T47D (cell line): Measurements from ENCODE around the gene ZNF490.
"Not testable (repeated sequence)": the region's sequence is repeated elsewhere in the genome, so short reads cannot be mapped to it uniquely, and the experiment has no call there.

ENCODE experiments used
- DNase-seq, 2 experiments: peaks; one replicate each; pipeline versions ENCODE4 v3.0.0 to v3.0.0-alpha.2; 2011 to 2012; ENCODE audit warnings: low read depth in 1 of 2, low spot score in 1 of 2
- JUND ChIP-seq: IDR thresholded peaks from 2 replicates; pipeline ENCODE4 v1.6.1; 2012; ENCODE audit warnings: low read depth
- in situ Hi-C: cut with HindIII; loops from 2 replicates; pipeline ENCODE4 v1.10.0; 2016; ENCODE audit warnings: low sequenced_read_pairs, low pct_unique_long_range_greater_than_20kb

ZNF490 gene

DNA sequence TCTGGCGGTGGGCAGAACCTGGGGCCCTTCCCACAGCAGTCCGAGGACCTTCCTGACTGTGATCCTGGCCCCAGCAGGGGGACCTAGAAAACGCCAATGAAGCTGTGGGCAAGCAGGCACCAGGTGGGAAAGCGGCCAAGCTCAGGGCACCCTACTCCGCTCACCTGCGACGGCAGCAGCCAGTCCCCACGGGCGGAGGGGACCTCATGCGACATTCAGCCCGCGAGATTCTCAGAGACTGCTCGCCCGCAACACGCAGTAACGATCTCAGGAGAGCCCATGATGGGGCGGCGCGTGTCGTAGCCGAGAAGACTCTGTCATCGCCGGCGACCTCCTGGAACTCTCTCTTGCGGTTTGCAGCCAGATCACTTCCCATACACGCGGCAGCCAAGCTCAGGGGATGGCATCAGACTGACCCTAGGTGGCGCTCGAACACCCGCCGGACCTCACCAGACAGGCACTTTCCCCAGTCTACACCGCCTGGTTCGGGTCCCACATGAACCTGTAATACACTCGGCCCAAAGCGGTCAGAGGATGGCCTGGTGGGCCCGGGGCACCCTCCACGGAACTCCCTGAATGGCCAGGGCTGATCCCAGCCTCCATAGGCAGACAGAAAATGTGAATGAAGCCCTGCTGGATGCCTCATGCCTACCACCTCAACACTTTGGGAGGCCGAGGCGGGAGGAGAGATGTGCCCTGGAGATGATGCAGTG lies 29.4 kb upstream of the ZNF490 start:
- in situ Hi-C loops, result no loop called here
- TF ChIP-seq JUND, result no peak
- no peak for DNase-seq

DNA sequence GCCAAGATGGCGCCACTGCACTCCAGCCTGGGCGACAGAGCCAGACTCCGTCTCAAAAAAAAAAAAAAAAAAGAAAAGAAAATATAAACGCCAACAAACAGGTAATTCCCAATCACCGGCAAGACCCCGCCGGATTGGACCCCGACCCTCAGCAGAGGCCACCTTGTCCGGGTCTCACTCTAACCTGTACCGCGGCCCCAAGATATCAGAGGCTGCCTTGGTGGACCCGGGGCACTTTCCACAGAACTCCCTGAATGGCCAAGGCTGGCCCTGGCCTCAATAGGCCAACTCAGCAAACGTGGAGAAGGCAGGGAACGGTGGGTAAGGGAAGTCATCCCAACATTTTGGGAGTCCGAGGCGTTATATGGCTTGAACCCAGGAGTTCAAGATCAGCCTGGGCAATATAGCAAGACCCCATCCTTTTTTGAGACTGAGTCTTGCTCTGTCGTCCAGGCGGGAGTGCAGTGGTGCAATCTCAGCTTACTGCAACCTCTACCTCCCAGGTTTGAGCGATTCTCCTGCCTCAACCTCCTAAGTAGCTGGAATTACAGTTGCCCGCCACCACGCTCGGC lies 28.1 kb upstream of the ZNF490 start:
- no peak for TF ChIP-seq JUND
- in situ Hi-C loops, result no loop called here
- DNase-seq, result no peak

DNA sequence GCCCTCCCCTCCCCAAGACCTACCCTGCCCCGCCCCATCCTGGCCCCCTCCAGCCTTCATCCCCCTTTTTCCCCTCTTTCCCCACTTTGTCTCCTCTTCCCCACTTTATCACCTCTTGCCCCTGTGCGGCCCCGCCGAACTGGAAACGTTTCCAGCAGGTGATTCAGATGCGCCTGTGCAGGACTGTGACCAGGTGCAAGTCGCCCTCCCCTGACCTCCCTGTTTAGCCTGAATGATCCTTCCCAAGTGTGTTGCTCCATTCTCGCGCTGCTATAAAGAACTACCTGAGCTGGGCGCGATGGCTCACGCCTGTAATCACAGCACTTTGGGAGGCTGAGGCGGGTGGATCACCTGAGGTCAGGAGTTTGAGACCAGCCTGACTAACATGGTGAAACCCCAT lies 26.0 kb upstream of the ZNF490 start:
- no peak for TF ChIP-seq JUND
- DNase-seq, result no peak
- in situ Hi-C loops, result no loop called here

DNA sequence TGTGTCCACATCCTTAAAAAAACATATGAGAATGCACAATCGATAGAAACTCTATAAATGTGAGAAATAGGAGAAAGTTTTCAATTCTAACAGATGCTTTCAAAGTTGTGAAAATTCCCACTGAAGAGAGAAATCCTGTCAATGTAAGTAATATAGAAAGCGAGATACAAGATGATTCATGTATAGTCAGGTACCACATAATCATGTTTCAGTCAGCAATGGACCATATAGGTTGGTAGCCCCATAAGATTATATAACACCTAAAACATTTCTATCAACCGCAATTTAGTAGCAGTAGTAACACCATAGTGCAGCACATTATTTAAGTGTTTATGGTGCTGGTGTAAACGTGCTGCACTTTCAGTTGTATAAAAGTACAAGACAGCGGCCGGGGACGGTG lies 18.6 kb upstream of the ZNF490 start:
- DNase-seq, result no peak
- in situ Hi-C loops, result no loop called here
- TF ChIP-seq JUND, result no peak

DNA sequence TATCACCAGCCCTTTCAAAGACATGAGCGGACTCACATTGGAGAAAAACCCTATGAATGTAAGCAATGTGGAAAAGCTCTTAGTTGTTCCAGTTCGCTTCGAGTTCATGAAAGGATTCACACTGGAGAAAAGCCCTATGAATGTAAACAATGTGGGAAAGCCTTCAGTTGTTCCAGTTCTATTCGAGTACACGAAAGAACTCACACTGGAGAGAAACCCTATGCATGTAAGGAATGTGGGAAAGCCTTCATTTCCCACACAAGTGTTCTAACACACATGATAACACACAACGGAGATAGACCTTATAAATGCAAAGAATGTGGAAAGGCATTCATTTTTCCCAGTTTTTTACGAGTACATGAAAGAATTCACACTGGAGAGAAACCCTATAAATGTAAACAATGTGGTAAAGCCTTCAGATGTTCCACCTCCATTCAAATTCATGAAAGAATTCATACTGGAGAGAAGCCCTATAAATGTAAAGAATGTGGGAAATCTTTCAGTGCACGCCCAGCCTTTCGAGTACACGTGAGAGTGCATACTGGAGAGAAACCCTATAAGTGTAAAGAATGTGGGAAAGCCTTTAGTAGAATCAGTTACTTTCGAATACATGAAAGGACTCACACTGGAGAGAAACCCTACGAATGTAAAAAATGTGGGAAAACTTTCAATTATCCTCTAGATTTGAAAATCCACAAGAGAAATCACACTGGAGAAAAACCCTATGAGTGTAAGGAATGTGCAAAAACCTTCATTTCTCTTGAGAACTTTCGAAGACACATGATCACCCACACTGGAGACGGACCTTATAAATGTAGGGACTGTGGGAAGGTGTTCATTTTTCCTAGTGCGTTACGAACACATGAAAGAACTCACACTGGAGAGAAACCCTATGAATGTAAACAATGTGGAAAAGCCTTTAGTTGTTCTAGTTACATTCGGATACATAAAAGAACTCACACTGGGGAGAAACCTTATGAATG lies 17.7 kb upstream of the ZNF490 start:
- no peak for DNase-seq
- in situ Hi-C loops, result no loop called here
- TF ChIP-seq JUND, result no peak

DNA sequence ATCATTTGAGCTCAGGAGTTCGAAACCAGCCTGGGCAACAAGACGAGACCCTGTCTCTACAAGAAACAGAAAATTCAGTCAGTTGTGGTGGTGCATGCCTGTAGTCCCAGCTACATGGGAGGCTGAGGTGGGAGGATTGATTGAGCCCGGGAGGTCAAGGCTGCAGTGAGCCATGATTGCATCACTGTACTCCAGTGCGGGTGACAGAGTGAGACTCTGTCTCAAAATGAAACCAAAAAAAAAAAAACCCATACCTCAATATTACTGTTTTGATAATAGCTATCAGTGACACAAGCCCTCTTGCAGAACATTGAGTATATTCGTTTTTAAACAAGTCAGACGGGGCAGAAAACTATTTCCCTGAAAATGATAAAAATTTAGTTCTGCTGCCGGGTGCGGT lies 16.3 kb upstream of the ZNF490 start:
- in situ Hi-C loops, result no loop called here

DNA sequence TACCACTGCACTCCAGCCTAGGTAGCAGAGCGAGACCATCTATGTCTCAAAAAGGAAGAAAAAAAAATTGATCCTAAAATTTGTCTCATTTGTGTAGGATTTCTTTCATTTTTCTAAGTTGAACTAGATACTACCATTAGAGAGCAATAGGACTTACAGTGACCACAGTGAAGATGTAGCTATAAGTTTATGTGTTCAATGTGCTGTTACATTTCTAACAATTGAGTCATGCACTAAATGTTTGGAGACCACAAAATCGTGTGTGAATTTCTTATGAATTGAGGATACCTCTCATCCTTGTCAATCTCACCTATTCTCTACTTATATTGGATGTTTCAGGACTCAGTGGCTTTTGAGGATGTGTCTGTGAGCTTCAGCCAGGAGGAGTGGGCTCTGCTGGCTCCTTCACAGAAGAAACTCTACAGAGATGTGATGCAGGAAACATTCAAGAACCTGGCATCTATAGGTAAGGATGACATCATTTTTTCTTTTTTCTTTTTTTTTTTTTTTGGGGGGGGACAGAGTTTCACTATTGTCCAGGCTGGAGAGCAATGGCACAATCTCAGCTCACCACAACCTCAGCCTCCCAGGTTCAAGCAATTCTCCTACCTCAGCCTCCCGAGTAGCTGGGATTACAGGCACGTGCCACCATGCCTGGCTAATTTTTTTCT lies 12.9 kb upstream of the ZNF490 start:
- DNase-seq, result no peak
- in situ Hi-C loops, result no loop called here
- TF ChIP-seq JUND, result no peak

More for the DNA sequence above, 16.3 kb upstream of the ZNF490 start:
- no peak for DNase-seq
- TF ChIP-seq JUND, result no peak

DNA sequence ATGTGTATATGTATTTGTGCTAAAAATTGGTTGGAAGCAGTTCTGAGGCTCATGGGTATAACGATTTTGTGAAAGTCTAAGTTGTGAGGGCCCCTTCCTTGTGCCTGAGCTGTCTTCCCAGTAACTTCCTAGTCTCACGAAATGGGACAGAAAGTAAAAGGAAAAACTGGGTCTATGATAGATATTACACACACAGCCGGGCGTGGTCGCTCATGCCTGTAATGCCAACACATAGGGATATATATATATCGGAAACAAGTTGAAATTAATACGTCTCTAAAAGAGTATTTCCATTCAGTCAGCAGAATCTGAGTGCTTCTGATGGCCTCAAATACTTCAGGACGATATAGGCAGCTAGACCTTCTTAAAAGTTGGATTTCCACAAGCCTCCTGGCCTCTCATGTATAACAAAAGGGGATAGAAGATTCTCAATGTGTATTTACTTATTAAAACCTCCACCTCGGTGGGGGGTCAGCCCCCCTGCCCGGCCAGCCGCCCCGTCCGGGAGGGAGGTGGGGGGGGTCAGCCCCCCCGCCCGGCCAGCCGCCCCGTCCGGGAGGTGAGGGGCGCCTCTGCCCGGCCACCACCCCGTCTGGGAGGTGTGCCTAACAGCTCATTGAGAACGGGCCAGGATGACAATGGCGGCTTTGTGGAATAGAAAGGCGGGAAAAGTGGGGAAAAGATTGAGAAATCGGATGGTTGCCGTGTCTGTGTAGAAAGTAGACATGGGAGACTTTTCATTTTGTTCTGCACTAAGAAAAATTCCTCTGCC lies 10.8 kb upstream of the ZNF490 start:
- in situ Hi-C loops, DNase-seq: not testable (repeated sequence)

DNA sequence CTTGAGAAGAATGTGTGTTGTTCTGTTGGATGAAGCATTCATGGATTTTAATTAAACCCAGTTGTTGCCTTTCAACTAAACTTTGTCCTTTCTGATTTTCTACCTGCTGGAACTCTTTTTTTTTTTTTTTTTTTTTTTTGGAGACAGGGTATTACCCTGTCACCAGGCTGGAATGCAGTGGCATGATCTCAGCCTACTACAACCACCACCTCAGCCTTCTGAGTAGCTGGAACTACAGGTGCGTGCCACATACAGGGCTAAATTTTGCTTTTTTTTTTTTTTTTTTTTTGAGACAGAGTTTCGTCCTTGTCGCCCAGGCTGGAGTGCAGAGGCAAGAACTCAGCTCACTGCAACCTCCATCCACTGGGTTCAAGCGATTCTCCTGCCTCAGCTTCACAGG lies 7.0 kb upstream of the ZNF490 start:
- no peak for TF ChIP-seq JUND
- DNase-seq, result no peak
- in situ Hi-C loops, result no loop called here

DNA sequence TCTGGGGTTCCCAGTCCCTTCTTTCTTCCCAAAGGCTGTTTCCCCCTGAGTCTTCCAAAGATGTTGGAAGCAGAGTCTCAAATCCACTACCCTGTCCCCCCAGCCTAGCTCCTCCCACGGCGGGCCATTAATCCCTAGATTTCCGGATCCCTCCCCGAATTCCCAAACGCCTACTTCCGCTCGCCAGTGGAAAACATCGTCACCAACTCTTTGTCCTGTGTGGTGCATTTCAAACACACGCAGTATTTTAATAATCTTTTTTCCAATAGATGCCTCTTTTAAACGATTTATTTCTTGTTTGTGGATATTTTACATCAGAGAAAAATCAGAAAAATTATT lies 717 bp upstream of the ZNF490 start:
- DNase-seq, result peak; percentile 68 to 78
- in situ Hi-C loops, result no loop called here
- TF ChIP-seq JUND, result no peak

DNA sequence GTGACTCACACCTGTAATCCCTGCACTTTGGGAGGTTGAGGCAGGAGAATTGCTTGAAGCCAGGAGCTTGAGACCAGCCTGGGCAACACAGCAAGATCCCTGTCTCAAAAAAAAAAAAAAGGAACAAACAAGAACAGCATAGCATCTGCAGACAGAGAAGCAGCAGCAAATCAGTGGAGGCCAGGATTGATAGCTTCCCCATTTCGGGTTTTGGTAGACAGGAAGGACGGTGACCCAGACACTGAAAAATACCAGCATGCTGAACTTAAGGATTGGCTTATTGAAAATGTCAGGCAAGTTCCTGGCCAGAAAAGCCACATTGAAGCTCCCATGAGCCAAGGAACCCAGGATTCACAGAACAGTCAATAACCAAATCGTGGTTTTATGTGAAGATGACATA lies 3.0 kb downstream of the ZNF490 start:
- DNase-seq, result no peak
- in situ Hi-C loops, result no loop called here
- TF ChIP-seq JUND, result no peak

DNA sequence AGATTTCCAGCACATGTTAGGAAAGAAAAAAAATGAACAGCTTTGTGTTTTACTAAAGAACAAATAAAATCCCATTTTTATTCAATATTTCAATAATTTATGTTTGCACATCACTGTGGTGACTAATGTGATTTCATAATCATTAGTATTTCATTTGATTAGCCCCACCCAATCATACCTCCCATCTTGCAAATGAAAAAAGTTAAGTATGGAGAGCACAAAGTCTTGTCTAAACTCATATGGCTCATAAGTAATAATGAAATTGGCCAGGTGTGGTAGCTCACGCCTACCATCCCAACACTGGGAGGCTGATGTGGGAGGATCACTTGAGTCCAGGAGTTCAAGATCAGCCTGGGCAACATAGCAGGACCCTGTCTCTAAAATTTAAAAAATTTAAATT lies 3.8 kb downstream of the ZNF490 start:
- in situ Hi-C loops, result no loop called here
- no peak for TF ChIP-seq JUND
- no peak for DNase-seq

DNA sequence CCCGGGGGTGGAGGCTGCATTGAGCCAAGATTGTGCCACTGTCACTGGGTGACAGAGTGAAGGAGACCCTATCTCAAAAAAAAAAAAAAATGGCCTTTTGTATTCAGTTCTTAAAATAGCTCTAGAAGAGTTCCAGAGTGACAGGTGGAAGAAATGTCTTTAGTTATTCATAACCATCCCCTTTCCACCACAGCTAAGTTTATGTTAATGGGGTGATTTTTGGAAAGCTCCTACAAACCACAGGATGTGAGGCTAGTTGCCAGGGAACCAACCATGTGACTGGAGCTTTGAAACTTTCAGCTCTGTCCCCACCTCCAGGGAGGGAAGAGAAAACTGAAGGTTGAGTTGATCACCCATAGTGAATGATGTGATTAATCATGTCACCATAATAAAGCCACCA lies 6.9 kb downstream of the ZNF490 start:
- TF ChIP-seq JUND, result no peak
- no peak for DNase-seq
- in situ Hi-C loops, result no loop called here
